ENCODE data around the gene FUT3.
"Not testable (repeated sequence)": the region's sequence is repeated elsewhere in the genome, so short reads cannot be mapped to it uniquely, and the experiment has no call there.

The FUT3 gene

DNA sequence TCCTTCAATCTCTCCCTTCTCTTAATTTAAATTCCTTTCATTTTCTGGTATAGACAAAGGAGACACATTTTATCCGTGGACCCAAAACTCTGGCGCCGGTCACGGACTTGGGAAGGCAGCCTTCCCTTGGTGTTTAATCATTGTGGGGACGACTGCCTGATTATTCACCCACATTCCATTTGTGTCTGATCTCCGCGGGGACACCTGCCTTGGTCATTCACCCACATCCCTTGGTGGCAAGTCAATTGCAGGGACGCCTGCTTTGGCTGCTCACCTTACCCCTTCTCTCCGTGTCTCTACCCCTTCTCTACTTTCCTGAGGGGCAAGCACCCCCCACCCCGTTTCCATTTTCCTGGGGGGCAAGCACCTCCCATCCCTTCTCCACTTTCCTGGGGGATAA is 3.4 kb downstream of the FUT3 start:
- Histone ChIP-seq H3K9ac (ENCODE audit: low read depth in 1 of 2, low read length in 2 of 2) (peak overlapping the region; percentile 54 to 90), H3K27ac (ENCODE audit: low read depth in 2 of 2, low read length in 2 of 2) (peak overlapping the region; percentile 96 to 98), H3K4me3 (ENCODE audit: low read length in 2 of 2) (peak overlapping the region; percentile 57 to 81), H3K4me1 (ENCODE audit: control insufficient read depth in 2 of 2, insufficient read depth in 2 of 2, low read length in 2 of 2) (peaks cover 2 to 16% of the 10 kb centered on the region in 2 donors)
- not testable (repeated sequence) for H3K9me3 ChIP-seq (ENCODE audit: control insufficient read depth in 2 of 2, low read length in 2 of 2); H3K36me3 ChIP-seq (ENCODE audit: control insufficient read depth in 2 of 2, insufficient read depth in 2 of 2, low read length in 2 of 2); H3K27me3 ChIP-seq (ENCODE audit: control insufficient read depth in 2 of 2, insufficient read depth in 2 of 2, low read length in 2 of 2)

DNA sequence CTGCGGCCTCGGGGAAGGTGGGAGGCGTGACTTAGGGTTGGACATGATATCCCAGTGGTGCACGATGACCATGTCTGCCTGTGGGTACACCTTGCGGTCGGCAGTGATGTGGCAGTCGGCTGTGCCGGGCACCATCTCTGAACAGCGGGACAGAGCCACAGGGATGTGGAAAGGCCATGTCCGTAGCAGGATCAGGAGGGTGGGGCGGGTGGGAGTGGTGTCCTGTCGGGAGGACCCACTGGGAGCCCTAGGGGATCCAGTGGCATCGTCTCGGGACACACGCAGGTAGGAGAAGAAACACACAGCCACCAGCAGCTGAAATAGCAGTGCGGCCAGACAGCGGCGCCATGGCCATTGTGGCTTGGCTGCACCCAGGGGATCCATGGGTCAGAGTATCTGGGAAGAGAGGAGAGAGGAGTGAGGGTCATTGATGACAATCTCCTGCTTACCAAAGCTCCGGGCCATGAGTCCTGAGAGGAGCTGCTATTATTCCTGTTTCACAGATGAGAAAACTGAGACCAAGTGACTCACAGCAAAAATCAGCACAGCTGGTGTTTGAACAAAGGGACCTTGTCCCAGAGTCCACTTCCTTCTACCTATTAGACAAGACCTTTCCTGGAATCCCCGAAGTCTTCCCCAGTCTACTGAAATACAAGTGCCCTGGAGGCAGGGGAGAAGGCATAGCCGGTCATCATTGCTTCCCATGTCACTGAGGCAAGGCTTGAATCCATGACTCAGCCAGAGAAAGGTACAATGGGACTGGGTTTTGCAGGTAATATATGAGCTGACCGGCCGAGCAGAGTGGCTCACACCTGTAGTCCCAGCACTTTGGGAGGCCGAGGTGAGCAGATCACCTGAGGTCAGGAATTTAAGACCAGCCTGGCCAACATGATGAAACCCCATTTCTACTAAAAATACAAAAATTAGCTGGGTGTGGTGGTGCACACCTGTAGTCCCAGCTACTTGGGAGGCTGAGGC is 6.5 kb downstream of the FUT3 start:
- Histone ChIP-seq H3K27ac (ENCODE audit: low read depth in 2 of 2, low read length in 2 of 2) (no peak overlapping the region), H3K36me3 (ENCODE audit: control insufficient read depth in 2 of 2, insufficient read depth in 2 of 2, low read length in 2 of 2) (peaks cover 8 to 10% of the 10 kb centered on the region in 2 donors), H3K4me1 (ENCODE audit: control insufficient read depth in 2 of 2, insufficient read depth in 2 of 2, low read length in 2 of 2) (peaks cover 4 to 13% of the 10 kb centered on the region in 2 donors), H3K4me3 (ENCODE audit: low read length in 2 of 2) (no peak overlapping the region), H3K9me3 (ENCODE audit: control insufficient read depth in 2 of 2, low read length in 2 of 2) (no peaks in the 10 kb centered on the region), H3K27me3 (ENCODE audit: control insufficient read depth in 2 of 2, insufficient read depth in 2 of 2, low read length in 2 of 2) (no peaks in the 10 kb centered on the region), H3K9ac (ENCODE audit: low read depth in 1 of 2, low read length in 2 of 2) (no peak overlapping the region)

DNA sequence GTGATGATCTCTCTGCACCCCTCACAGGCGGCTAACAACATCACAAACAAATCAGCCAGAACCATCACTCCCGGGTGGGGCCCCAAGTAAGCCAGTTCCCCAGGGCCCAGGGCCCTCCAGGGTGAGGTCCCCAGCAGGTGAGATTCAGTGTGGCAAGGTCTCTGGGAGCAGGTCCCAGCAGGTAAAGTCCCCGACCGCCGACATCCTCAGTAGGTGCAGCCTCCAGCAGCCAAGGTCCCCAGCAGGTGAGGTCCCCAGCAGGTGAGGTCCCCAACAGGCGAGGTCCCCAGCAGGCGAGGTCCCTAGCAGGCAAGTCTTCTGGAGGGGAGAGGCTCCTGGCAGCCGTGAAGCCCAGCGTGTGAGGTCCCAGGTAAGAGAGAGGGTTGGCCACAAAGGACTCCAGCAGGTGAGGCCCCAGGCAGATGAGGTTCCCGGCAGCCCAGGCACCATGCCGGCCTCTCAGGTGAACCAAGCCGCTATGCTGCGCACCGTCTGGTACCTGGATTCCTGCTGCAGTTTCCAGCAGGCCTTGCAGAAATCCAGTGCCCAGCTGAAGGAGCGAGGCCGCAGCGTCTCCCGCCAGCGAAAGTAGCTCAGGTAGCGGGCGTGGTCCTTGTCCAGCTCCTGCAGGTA is 7.8 kb downstream of the FUT3 start:
- H3K36me3 ChIP-seq (ENCODE audit: control insufficient read depth in 2 of 2, insufficient read depth in 2 of 2, low read length in 2 of 2) = peaks cover 8 to 10% of the 10 kb centered on the region in 2 donors
- H3K9ac ChIP-seq (ENCODE audit: low read depth in 1 of 2, low read length in 2 of 2) = no peak overlapping the region
- peaks cover 14 to 26% of the 10 kb centered on the region in 2 donors for H3K4me1 ChIP-seq (ENCODE audit: control insufficient read depth in 2 of 2, insufficient read depth in 2 of 2, low read length in 2 of 2)
- H3K9me3 ChIP-seq (ENCODE audit: control insufficient read depth in 2 of 2, low read length in 2 of 2) = no peaks in the 10 kb centered on the region
- H3K27me3 ChIP-seq (ENCODE audit: control insufficient read depth in 2 of 2, insufficient read depth in 2 of 2, low read length in 2 of 2) = no peaks in the 10 kb centered on the region
- H3K27ac ChIP-seq (ENCODE audit: low read depth in 2 of 2, low read length in 2 of 2) = no peak overlapping the region
- no peak overlapping the region for H3K4me3 ChIP-seq (ENCODE audit: low read length in 2 of 2)

DNA sequence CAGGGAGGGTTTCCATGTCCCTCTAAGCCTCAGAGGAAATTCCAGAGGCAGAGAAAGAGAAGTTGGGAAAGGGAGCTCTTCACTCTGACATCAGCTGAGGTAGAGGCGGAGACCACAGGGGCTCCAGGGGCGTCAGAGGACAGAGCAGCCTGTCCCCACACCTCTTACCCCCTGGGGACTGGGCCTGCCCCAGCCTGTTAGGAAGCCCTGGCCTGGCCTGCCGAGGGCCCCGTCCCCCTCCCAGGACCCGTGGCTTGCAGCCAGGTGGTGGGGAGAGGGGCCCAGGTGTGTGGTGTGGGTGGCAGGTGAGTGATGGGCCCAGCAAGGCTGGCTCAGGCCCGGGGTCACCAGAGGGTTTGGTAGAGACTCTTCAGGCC is 9.5 kb downstream of the FUT3 start:
- not testable (repeated sequence) for H3K9ac ChIP-seq (ENCODE audit: low read depth in 1 of 2, low read length in 2 of 2); H3K4me3 ChIP-seq (ENCODE audit: low read length in 2 of 2); H3K9me3 ChIP-seq (ENCODE audit: control insufficient read depth in 2 of 2, low read length in 2 of 2); H3K27me3 ChIP-seq (ENCODE audit: control insufficient read depth in 2 of 2, insufficient read depth in 2 of 2, low read length in 2 of 2)
- H3K27ac ChIP-seq (ENCODE audit: low read depth in 2 of 2, low read length in 2 of 2) = peak overlapping the region in 1 of 2 donors; percentile 43
- peaks cover 14 to 29% of the 10 kb centered on the region in 2 donors for H3K4me1 ChIP-seq (ENCODE audit: control insufficient read depth in 2 of 2, insufficient read depth in 2 of 2, low read length in 2 of 2)
- peaks cover 8 to 10% of the 10 kb centered on the region in 2 donors for H3K36me3 ChIP-seq (ENCODE audit: control insufficient read depth in 2 of 2, insufficient read depth in 2 of 2, low read length in 2 of 2)

DNA sequence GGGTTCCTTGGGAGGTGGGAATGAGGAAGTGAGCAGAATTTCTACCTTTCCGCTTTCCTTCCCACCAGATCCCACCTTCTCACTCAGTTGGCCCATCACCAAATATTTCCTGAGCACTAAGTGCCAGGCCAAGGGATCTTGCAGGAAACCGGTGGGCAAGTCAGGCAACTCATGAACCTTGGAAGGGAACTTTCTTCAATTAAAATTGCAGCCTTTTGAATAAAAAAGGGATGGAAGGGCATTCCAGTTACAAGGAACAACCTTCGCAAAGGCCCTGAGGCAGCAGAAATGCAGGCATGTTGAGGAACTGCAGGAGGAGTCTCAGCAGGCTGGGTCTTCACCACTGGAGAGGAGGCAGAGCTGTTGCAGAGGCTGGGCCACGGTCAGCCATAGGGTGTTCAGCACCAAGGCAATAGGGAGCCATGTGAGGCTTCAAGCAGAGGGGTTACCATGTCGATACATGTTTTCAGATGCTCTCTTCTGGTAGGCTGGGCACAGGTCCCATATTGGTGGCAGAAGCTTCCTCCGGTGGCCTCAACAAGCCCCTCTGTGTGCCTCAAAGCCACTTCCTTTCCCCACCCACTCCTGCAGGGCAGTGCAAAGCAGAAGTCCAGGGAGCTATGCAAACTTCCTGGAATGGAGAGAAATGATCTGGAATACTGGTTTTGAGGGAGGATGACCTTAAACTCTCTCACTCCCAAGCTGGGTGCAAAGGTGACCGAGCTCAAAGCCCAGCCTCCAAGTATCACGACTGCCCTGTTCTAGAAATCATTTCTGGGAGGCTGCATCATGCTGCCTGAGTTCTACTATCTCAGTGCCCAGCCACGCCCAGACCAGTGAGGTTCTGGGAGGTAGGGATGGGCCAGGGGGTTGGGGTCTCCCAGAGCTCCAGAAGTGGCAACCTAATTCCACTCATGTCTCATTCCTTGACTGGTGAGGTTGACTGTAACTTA is 11.9 kb downstream of the FUT3 start, which contains the start of gene FUT6:
Gene FUT6, minus strand, starts transcription at position 638 of the 953 bp plus-strand sequence. CDS start 7,135 bp downstream, outside the sequence.
- Histone ChIP-seq H3K9me3 (ENCODE audit: control insufficient read depth in 2 of 2, low read length in 2 of 2) (no peaks in the 10 kb centered on the region), H3K27me3 (ENCODE audit: control insufficient read depth in 2 of 2, insufficient read depth in 2 of 2, low read length in 2 of 2) (no peaks in the 10 kb centered on the region), H3K9ac (ENCODE audit: low read depth in 1 of 2, low read length in 2 of 2) (peak within 1 kb of the TSS; percentile 86 to 92), H3K4me1 (ENCODE audit: control insufficient read depth in 2 of 2, insufficient read depth in 2 of 2, low read length in 2 of 2) (peaks cover 14 to 21% of the 10 kb centered on the region in 2 donors), H3K27ac (ENCODE audit: low read depth in 2 of 2, low read length in 2 of 2) (peak within 1 kb of the TSS; percentile 89 to 92), H3K36me3 (ENCODE audit: control insufficient read depth in 2 of 2, insufficient read depth in 2 of 2, low read length in 2 of 2) (peaks cover 9 to 15% of the 10 kb centered on the region in 2 donors), H3K4me3 (ENCODE audit: low read length in 2 of 2) (peak within 1 kb of the TSS; percentile 67 to 84)

DNA sequence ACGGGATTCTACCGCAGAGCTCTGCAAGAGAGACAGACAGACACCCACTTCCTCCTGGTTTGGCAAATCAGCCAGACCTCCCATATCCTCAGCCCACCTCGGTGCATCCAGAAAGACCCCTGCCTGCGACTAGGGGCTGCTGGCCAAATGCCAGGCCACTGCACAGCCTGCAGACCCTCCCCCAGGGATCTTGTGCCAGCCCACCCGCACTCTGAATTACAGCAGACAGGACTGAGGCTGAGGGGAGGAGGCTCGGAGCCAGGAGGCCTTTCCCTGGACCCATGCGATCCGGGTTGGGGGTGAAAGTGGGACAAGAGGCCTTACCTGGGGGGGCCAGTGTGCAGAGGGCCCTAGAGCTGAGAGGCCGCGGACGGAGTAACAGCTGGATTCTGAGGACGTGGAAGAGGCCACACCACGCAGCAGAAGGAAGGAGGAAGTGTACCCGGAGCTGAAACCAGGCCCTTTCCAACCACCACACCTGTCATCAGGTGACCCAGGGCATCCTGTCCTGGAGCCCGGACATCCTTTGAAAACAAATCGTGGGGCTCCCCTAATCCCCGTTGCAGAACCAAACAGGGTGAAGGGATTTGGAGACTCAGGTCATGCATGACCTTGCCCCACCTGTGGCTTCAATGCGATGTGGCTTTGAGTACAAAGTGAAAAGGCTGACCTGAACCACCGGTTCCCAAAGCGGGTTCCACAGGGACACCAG is 12.7 kb downstream of the FUT3 start:
- Histone ChIP-seq H3K4me3 (ENCODE audit: low read length in 2 of 2) (peak overlapping the region; percentile 67 to 84), H3K36me3 (ENCODE audit: control insufficient read depth in 2 of 2, insufficient read depth in 2 of 2, low read length in 2 of 2) (peaks cover 7 to 14% of the 10 kb centered on the region in 2 donors), H3K9me3 (ENCODE audit: control insufficient read depth in 2 of 2, low read length in 2 of 2) (no peaks in the 10 kb centered on the region), H3K27me3 (ENCODE audit: control insufficient read depth in 2 of 2, insufficient read depth in 2 of 2, low read length in 2 of 2) (no peaks in the 10 kb centered on the region), H3K27ac (ENCODE audit: low read depth in 2 of 2, low read length in 2 of 2) (peak overlapping the region; percentile 89 to 92), H3K9ac (ENCODE audit: low read depth in 1 of 2, low read length in 2 of 2) (peak overlapping the region; percentile 86 to 92), H3K4me1 (ENCODE audit: control insufficient read depth in 2 of 2, insufficient read depth in 2 of 2, low read length in 2 of 2) (peaks cover 14 to 21% of the 10 kb centered on the region in 2 donors)

DNA sequence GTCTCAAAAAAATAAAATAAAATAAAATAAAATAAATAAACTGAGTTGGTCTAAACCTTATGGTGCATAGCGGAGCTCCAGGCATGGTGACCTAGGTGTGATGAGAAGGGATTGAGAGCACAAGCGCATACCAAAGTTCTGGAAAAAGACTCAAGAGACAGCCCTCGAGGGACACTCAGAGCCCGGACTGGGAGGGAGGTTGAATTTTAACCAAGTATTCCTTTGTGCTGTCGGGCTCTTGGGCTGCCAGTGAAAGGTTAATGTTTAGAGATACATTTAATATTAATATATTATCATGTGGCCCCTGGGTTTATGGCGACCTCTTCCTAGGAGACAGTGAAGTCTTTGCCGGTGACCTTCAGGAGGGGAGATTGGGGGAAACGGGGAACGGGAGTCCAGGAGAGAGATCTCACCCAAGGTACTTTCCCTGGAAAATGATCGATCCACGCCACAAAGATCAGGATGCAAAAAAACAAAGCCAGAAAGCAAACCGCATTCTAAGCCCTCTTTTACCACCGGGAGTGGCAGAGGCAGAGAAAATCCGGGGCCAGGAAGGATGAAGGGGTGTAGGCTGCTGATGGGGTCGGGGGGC is 13.4 kb downstream of the FUT3 start:
- Histone ChIP-seq H3K27ac (ENCODE audit: low read depth in 2 of 2, low read length in 2 of 2) (peak overlapping the region; percentile 89 to 92), H3K9ac (ENCODE audit: low read depth in 1 of 2, low read length in 2 of 2) (peak overlapping the region; percentile 86 to 92), H3K4me3 (ENCODE audit: low read length in 2 of 2) (peak overlapping the region; percentile 67 to 84), H3K9me3 (ENCODE audit: control insufficient read depth in 2 of 2, low read length in 2 of 2) (no peaks in the 10 kb centered on the region), H3K36me3 (ENCODE audit: control insufficient read depth in 2 of 2, insufficient read depth in 2 of 2, low read length in 2 of 2) (peaks cover 2 to 8% of the 10 kb centered on the region in 2 donors), H3K4me1 (ENCODE audit: control insufficient read depth in 2 of 2, insufficient read depth in 2 of 2, low read length in 2 of 2) (peaks cover 14 to 21% of the 10 kb centered on the region in 2 donors), H3K27me3 (ENCODE audit: control insufficient read depth in 2 of 2, insufficient read depth in 2 of 2, low read length in 2 of 2) (no peaks in the 10 kb centered on the region)

DNA sequence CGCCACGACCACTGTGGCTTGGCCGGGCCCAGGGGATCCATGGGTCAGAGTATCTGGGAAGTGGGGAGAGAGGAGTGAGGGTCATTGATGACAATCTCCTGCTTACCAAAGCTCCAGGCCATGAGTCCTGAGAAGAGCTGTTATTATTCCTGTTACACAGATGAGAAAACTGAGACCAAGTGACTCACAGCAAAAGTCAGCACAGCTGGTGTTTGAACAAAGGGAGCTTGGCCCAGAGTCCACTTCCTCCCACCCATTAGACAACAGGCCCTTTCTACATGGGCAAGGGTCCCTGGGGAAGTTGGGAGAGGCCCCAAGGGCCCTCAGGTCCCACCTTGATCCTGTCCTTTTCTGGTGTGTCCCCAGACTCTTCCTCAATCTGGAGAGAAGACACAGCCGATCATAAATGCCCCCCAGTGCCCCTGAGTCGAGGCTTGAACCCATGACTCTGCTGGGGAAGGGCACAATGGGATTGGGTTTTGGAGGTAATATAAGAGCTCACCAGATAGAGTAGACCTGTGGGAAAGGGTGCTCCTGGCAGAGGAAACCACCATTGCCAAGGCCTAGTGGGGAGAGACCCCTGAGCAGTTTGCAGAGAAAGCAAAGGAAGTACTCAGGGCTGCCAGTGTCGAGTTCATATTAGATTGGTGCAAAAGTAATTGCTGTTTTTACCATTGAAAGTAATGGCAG is 18.6 kb downstream of the FUT3 start:
- Histone ChIP-seq H3K4me1 (ENCODE audit: control insufficient read depth in 2 of 2, insufficient read depth in 2 of 2, low read length in 2 of 2) (peaks cover 9 to 13% of the 10 kb centered on the region in 2 donors), H3K4me3 (ENCODE audit: low read length in 2 of 2) (no peak overlapping the region), H3K36me3 (ENCODE audit: control insufficient read depth in 2 of 2, insufficient read depth in 2 of 2, low read length in 2 of 2) (peaks cover 5 to 19% of the 10 kb centered on the region in 2 donors), H3K9me3 (ENCODE audit: control insufficient read depth in 2 of 2, low read length in 2 of 2) (no peaks in the 10 kb centered on the region), H3K27me3 (ENCODE audit: control insufficient read depth in 2 of 2, insufficient read depth in 2 of 2, low read length in 2 of 2) (no peaks in the 10 kb centered on the region), H3K9ac (ENCODE audit: low read depth in 1 of 2, low read length in 2 of 2) (no peak overlapping the region), H3K27ac (ENCODE audit: low read depth in 2 of 2, low read length in 2 of 2) (no peak overlapping the region)

Data from mucosa of rectum (tissue), 2 donors.